GM23248 (cell line): Measurements from ENCODE around the gene KRTAP5-9. TPM values are rescaled to one million over a fixed set of nuclear protein-coding genes. Genes with fewer than 3 reads are reported as not detected.
A peak's percentile ranks its signal among the peaks of the same experiment; 100 is the strongest.
"Not testable (repeated sequence)": the region's sequence is repeated elsewhere in the genome, so short reads cannot be mapped to it uniquely, and the experiment has no call there.

Source experiments
- DNase-seq: peaks from one replicate; pipeline ENCODE4 v3.0.0-alpha.2; 2015
- H2AFZ ChIP-seq: fragments of 200-600 bp; sonication (generic); 2 replicates; pipeline ENCODE4 v1.6.1; 2016; ENCODE audit warnings: antibody characterized with exemption
- H3F3A ChIP-seq: fragments of 200-600 bp; sonication (generic); 2 replicates; pipeline ENCODE4 v1.6.1; 2016; ENCODE audit warnings: mild to moderate bottlenecking, antibody characterized with exemption, mixed run types; ENCODE audit not compliant: insufficient read depth
- H3K27ac ChIP-seq: fragments of 200-600 bp; sonication (generic); 2 replicates; pipeline ENCODE4 v1.5.1; 2016; ENCODE audit warnings: mild to moderate bottlenecking
- H3K27me3 ChIP-seq: fragments of 200-600 bp; sonication (generic); replicated peaks from 2 replicates; pipeline ENCODE4 v1.6.1; 2016; ENCODE audit warnings: mild to moderate bottlenecking; ENCODE audit not compliant: insufficient read depth
- H3K36me3 ChIP-seq: fragments of 200-600 bp; sonication (generic); 2 replicates; pipeline ENCODE4 v1.6.1; 2016; ENCODE audit warnings: low read depth, mild to moderate bottlenecking
- H3K4me1 ChIP-seq: fragments of 200-600 bp; sonication (generic); 2 replicates; pipeline ENCODE4 v1.6.1; 2016; ENCODE audit warnings: mild to moderate bottlenecking; ENCODE audit not compliant: insufficient read depth
- H3K4me2 ChIP-seq: fragments of 200-600 bp; sonication (generic); one replicate; pipeline ENCODE4 v1.6.1; 2016; ENCODE audit warnings: mild to moderate bottlenecking; ENCODE audit not compliant: unreplicated experiment
- H3K4me3 ChIP-seq: fragments of 200-600 bp; sonication (generic); 2 replicates; pipeline ENCODE4 v1.5.1; 2016; ENCODE audit warnings: mild to moderate bottlenecking
- H3K79me2 ChIP-seq: fragments of 200-600 bp; sonication (generic); 2 replicates; pipeline ENCODE4 v1.6.1; 2016; ENCODE audit warnings: mild to moderate bottlenecking; ENCODE audit not compliant: insufficient read depth
- H3K9ac ChIP-seq: fragments of 200-600 bp; sonication (generic); 2 replicates; pipeline ENCODE4 v1.6.1; 2016; ENCODE audit warnings: mild to moderate bottlenecking
- H3K9me2 ChIP-seq: fragments of 200-600 bp; sonication (generic); 2 replicates; pipeline ENCODE4 v1.6.1; 2016; ENCODE audit warnings: mixed run types, mild to moderate bottlenecking, moderate library complexity; ENCODE audit not compliant: insufficient read depth
- H3K9me3 ChIP-seq: fragments of 200-600 bp; sonication (generic); one replicate; pipeline ENCODE4 v1.6.1; 2017; ENCODE audit warnings: low read depth
- H4K20me1 ChIP-seq: fragments of 200-600 bp; sonication (generic); 2 replicates; pipeline ENCODE4 v1.6.0; 2016; ENCODE audit not compliant: insufficient read depth
- EZH2 ChIP-seq: fragments of 200-600 bp; sonication (generic); IDR thresholded peaks from 2 replicates; pipeline ENCODE4 v1.6.1; 2018; ENCODE audit warnings: antibody characterized with exemption, mild to moderate bottlenecking; ENCODE audit not compliant: insufficient read depth, poor library complexity, severe bottlenecking
- EZH2phosphoT487 ChIP-seq: fragments of 200-600 bp; sonication (generic); IDR thresholded peaks from 2 replicates; pipeline ENCODE4 v1.6.1; 2018; ENCODE audit warnings: antibody characterized with exemption, moderate library complexity, mild to moderate bottlenecking, low read depth; ENCODE audit not compliant: insufficient read depth
- WGBS, 2 experiments: methylation state at CpG; one replicate each; pipeline ENCODE4 v1.1.6; 2015 to 2017; ENCODE audit warnings: low lambda C conversion rate in 2 of 2, low coverage in 1 of 2; ENCODE audit errors: missing lambda C conversion rate in 2 of 2; 5-methylcytosine and 5-hydroxymethylcytosine counted together
- in situ Hi-C: fragments of 300-500 bp; cut with MboI; formaldehyde crosslinking; loops from 2 replicates; pipeline ENCODE4 v1.15.0; 2020
- polyA plus RNA-seq: library from polyadenylated mRNA; unstranded; fragments of >200 nt; fragmentation: Nextera tagmentation; extraction: Ambion mirVana; gene quantifications from 2 replicates; pipeline ENCODE4 v1.2.1, GENCODE V29; 2016
- total RNA-seq: library from RNA; depleted of rRNA; stranded (reverse); fragments of >200 nt; shearing (Covaris generic); gene quantifications from 2 replicates; pipeline ENCODE4 v1.2.3, GENCODE V29; 2014

KRTAP5-9 gene
- total and polyA plus RNA-seq, 2 experiments from 2014 or later = not detected

DNA sequence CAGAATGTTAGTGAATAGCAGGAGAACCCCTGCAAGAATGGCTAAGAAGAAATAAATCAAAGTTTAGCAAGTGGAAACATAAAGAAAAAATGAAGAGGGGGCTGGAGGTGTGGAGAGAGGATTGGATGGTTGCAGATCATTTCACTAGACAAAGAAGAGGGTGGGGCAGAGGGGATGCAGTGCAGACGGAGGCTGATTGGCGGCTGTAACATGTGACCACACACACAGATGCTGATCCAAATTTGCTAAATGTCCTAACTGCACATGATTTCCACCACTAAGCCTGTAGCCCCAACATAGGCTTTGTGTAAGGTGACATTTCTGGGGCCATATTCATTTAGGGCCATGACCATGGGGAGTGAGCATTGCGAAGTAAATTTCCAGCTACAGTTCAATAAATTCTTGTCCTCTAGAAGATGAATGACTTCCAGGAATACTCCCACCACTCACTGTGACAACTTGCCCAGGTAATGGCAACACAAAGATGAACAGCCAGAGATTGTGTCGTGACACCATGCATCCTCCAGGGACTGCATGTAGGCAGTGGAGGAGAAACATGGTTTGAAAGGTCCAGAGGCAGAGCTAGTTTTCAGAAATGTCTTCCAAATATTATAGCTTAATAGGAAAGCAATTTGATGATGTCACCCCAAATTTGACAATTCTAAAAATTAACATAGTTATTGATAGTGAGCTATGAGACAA is 27.7 kb downstream of the KRTAP5-9 start:
- TF ChIP-seq EZH2 (no peak), EZH2phosphoT487 (no peak)
- 32 to 38% methylated on average over 4 of the region's 4 CpGs for WGBS, 2 experiments

DNA sequence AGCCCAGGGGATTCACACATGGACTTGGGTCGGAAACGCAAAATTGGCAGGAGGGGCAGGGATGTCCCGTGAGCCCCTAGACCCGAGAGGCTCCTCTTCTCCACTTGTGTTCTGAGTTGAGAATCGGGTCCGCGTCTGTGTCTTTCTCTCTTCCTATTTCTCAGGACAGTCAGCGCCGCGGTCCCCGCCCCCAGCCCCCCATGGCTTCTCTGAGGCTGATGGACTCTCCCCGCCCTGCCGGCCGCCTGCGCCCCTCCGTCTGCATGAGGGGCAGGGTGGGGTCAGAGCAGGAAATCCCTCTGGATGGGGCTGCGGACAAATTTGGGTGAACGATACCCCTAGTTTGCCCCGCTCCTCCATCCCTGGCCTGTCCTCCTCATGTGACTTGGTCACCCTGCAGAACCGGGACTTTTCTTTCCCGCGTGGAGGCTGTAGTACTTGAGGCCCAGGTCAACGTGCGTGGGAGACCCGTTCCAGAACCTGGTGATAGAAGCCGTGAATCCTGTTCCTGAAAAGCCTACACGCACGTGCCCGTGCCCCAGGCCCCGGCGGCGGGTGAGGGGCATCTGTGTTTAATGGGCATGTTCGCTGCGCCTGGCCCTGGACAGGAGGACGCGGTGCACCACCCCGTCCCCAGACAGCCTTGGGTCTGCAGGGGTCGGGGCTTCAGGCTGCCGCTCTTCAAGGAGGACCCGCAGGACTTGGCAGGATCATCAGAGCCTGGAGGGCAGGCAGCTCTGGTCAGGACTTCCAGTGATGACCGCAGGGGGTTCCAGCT is 28.7 kb downstream of the KRTAP5-9 start:
- in situ Hi-C loops, H3K79me2 ChIP-seq, H2AFZ ChIP-seq, H3F3A ChIP-seq, H3K9ac ChIP-seq, H4K20me1 ChIP-seq, H3K4me1 ChIP-seq, H3K9me3 ChIP-seq, H3K27ac ChIP-seq, H3K4me2 ChIP-seq, H3K4me3 ChIP-seq, DNase-seq, H3K9me2 ChIP-seq, H3K36me3 ChIP-seq: not testable (repeated sequence)
- H3K27me3 ChIP-seq = peaks cover 31% of the 10 kb centered on the region; the same call in 1 of the 2 replicates
- 71 to 72% methylated on average over 10 to 32 of the region's 41 CpGs for WGBS, 2 experiments

More for the DNA sequence above, 27.7 kb downstream of the KRTAP5-9 start:
- DNase-seq = no peak
- H3K27ac ChIP-seq = no peak overlapping the region
- H3K27me3 ChIP-seq = peaks cover 25% of the 10 kb centered on the region; the same call in 1 of the 2 replicates
- H3K36me3 ChIP-seq = no peaks in the 10 kb centered on the region
- no peaks in the 10 kb centered on the region for H3K9me3 ChIP-seq
- H2AFZ ChIP-seq = no peak overlapping the region
- H3K4me1 ChIP-seq = no peaks in the 10 kb centered on the region
- H3K9ac ChIP-seq = no peak overlapping the region
- H4K20me1 ChIP-seq = no peaks in the 10 kb centered on the region
- no peak overlapping the region for H3K4me3 ChIP-seq
- H3K9me2 ChIP-seq = no peaks in the 10 kb centered on the region
- H3K4me2 ChIP-seq = no peak overlapping the region
- no peaks in the 10 kb centered on the region for H3K79me2 ChIP-seq
- in situ Hi-C loops = no loop called here
- H3F3A ChIP-seq = no peaks in the 10 kb centered on the region

DNA sequence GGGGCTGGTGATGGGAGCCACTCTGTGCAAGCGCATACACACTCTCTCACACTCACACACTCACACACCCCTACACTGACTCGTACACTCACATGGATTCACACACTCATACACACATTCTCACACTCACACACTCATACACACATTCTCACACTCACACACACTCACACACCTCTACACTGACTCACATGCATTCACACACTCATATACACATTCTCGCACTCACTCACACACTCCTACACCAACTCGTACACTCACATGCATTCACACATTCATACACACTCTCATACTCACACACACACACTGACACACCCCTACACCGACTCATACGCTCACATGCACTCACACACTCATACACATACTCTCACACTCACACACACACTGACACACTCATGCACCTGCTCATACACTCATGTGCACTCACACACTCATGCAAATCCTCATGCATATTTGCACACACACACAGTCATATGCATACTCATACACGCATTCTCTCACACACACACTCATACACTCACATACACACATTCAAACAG is 29.3 kb downstream of the KRTAP5-9 start:
- no peaks in the 10 kb centered on the region for H4K20me1 ChIP-seq
- H2AFZ ChIP-seq = no peak overlapping the region
- 80 to 92% methylated on average over 6 to 7 of the region's 7 CpGs for WGBS, 2 experiments
- H3K9ac ChIP-seq = no peak overlapping the region
- in situ Hi-C loops = no loop called here
- H3K79me2 ChIP-seq = no peaks in the 10 kb centered on the region
- no peaks in the 10 kb centered on the region for H3K4me1 ChIP-seq
- H3F3A ChIP-seq = no peaks in the 10 kb centered on the region
- no peaks in the 10 kb centered on the region for H3K9me3 ChIP-seq
- H3K4me2 ChIP-seq = no peak overlapping the region
- TF ChIP-seq EZH2phosphoT487 (no peak), EZH2 (no peak)
- no peak for DNase-seq
- H3K27ac ChIP-seq = no peak overlapping the region
- no peak overlapping the region for H3K4me3 ChIP-seq
- peaks cover 33% of the 10 kb centered on the region; the same call in 1 of the 2 replicates for H3K27me3 ChIP-seq
- H3K9me2 ChIP-seq = no peaks in the 10 kb centered on the region
- no peaks in the 10 kb centered on the region for H3K36me3 ChIP-seq

GRCh38 chr11:71579513-71579912 is 31.3 kb downstream of the KRTAP5-9 start:
- H3K79me2 ChIP-seq, H3K36me3 ChIP-seq, H3K9me3 ChIP-seq, H3K4me1 ChIP-seq, H3K9me2 ChIP-seq, H4K20me1 ChIP-seq, H3K27ac ChIP-seq, in situ Hi-C loops, H2AFZ ChIP-seq, H3F3A ChIP-seq, H3K9ac ChIP-seq, H3K4me3 ChIP-seq, H3K4me2 ChIP-seq: not testable (repeated sequence)
- WGBS, 2 experiments = 31 to 40% methylated on average over 7 of the region's 7 CpGs
- H3K27me3 ChIP-seq = peaks cover 26% of the 10 kb centered on the region; the same call in 1 of the 2 replicates
- peak; percentile 57 for DNase-seq
